GM12878 (cell line): ENCODE measurements around the gene SVEP1. TPM values are rescaled to one million over a fixed set of nuclear protein-coding genes. Genes with fewer than 3 reads are reported as not detected.

Experiments
- ATAC-seq: fragments of 200-7000 bp; cut with Tn5 transposase; 3 replicates; pipeline ENCODE4 v1.9.1; 2020; ENCODE audit warnings: mild to moderate bottlenecking, moderate library complexity
- BruUV-seq: library from RNA; stranded (reverse); fragments of 400-500 nt; replicated peaks from 2 replicates; lab custom pipeline; 2021; lab: Mats Ljungman, UMichigan
- CTCF ChIA-PET: fragments of 300-600 bp; sonication (Branson Sonifier 250); formaldehyde crosslinking; extraction: SDS; loops from one replicate; lab custom pipeline; 2021; ENCODE audit warnings: inconsistent platforms; lab: Yijun Ruan, JAX
- POLR2A ChIA-PET: fragments of 350-600 bp; formaldehyde crosslinking; extraction: SDS; loops from one replicate; lab custom pipeline; 2021; ENCODE audit warnings: inconsistent platforms; lab: Charles Lee
- RAD21 ChIA-PET: fragments of 300-600 bp; sonication (Branson Sonifier 250); formaldehyde crosslinking; loops from one replicate; lab custom pipeline; 2023; ENCODE audit warnings: antibody characterized with exemption; ENCODE audit not compliant: unreplicated experiment; lab: Charles Lee
- SMC1A ChIA-PET: fragments of 300-600 bp; sonication (Branson Sonifier 250); formaldehyde crosslinking; loops from one replicate; lab custom pipeline; 2023; ENCODE audit not compliant: unreplicated experiment, uncharacterized antibody; lab: Charles Lee
- DNase-seq: peaks from one replicate; pipeline ENCODE4 v3.0.0-alpha.2; 2011; ENCODE audit warnings: low read depth, low spot score
- FAIRE-seq: peaks from 3 replicates; lab custom pipeline; 2011; peaks lifted over from hg19 to GRCh38; lab: Jason Lieb, UNC
- H2AFZ ChIP-seq: 2 replicates; pipeline ENCODE4 v1.6.0; 2011; ENCODE audit warnings: low read depth, low read length, control low read depth; ENCODE audit not compliant: control insufficient read depth
- H3K27ac ChIP-seq: 2 replicates; pipeline ENCODE4 v1.5.1; 2011; ENCODE audit warnings: control low read depth; ENCODE audit not compliant: control insufficient read depth, insufficient read depth
- H3K27me3 ChIP-seq, 2 experiments: replicated peaks in 1 of 2; 2 replicates each; pipeline versions ENCODE4 v1.6.0 to v1.6.1; 2011; ENCODE audit warnings: low read length in 1 of 2; ENCODE audit not compliant: control insufficient read depth in 2 of 2, insufficient read depth in 2 of 2
- H3K36me3 ChIP-seq, 2 experiments: 2 replicates each; pipeline ENCODE4 v1.5.1; 2011; ENCODE audit warnings: low read length in 1 of 2; ENCODE audit not compliant: control insufficient read depth in 2 of 2, insufficient read depth in 2 of 2
- H3K4me1 ChIP-seq: 2 replicates; pipeline ENCODE4 v1.6.1; 2011; ENCODE audit warnings: mild to moderate bottlenecking, low read length, moderate library complexity, mixed read lengths; ENCODE audit not compliant: control insufficient read depth, insufficient read depth
- H3K4me2 ChIP-seq: 2 replicates; pipeline ENCODE4 v1.6.0; 2011; ENCODE audit warnings: control low read depth; ENCODE audit not compliant: control insufficient read depth, insufficient read depth
- H3K4me3 ChIP-seq: fragments of 200-600 bp; sonication (generic); 2 replicates; pipeline ENCODE4 v1.5.1; 2016
- H3K79me2 ChIP-seq: 2 replicates; pipeline ENCODE4 v1.6.0; 2011; ENCODE audit warnings: low read length; ENCODE audit not compliant: control insufficient read depth, insufficient read depth
- H3K9ac ChIP-seq: 2 replicates; pipeline ENCODE4 v1.8.0; 2011; ENCODE audit warnings: low read length, control low read depth, mixed read lengths; ENCODE audit not compliant: control insufficient read depth, insufficient read depth
- H3K9me3 ChIP-seq: replicated peaks from 3 replicates; pipeline ENCODE4 v1.5.1; 2011; ENCODE audit warnings: mild to moderate bottlenecking, low read length; ENCODE audit not compliant: control insufficient read depth, insufficient read depth
- H4K20me1 ChIP-seq: 2 replicates; pipeline ENCODE4 v1.6.0; 2011; ENCODE audit not compliant: control insufficient read depth, insufficient read depth
- CBFB ChIP-seq: IDR thresholded peaks from 2 replicates; pipeline ENCODE4 v1.6.1; 2016; ENCODE audit warnings: antibody characterized with exemption, low read depth
- HDAC6 ChIP-seq: fragments of 200-600 bp; sonication (generic); IDR thresholded peaks from one replicate; pipeline ENCODE4 v1.8.0; 2017; ENCODE audit warnings: antibody characterized with exemption; ENCODE audit not compliant: unreplicated experiment
- NFIC ChIP-seq: IDR thresholded peaks from 2 replicates; pipeline ENCODE4 v1.6.1; 2012; ENCODE audit warnings: low read depth, mild to moderate bottlenecking, inconsistent platforms, low read length, moderate library complexity
- NFYB ChIP-seq: IDR thresholded peaks from 2 replicates; pipeline ENCODE4 v1.6.1; 2011; ENCODE audit warnings: low read depth, mild to moderate bottlenecking, low read length, improper control_type of control experiment, moderate library complexity; ENCODE audit not compliant: insufficient read depth
- PAX5 ChIP-seq: IDR thresholded peaks from 2 replicates; pipeline ENCODE4 v1.6.1; 2011; ENCODE audit warnings: low read depth, low read length, borderline replicate concordance
- SMC3 ChIP-seq: IDR thresholded peaks from 2 replicates; pipeline ENCODE4 v1.6.1; 2011; ENCODE audit warnings: low read length, improper control_type of control experiment, borderline replicate concordance
- STAT3 ChIP-seq: IDR thresholded peaks from 2 replicates; pipeline ENCODE4 v1.6.1; 2011; ENCODE audit warnings: low read depth, low read length, improper control_type of control experiment
- ZBTB11 ChIP-seq: fragments of 450-650 bp; formaldehyde crosslinking; IDR thresholded peaks from 2 replicates; pipeline ENCODE4 v1.5.0; 2022; ENCODE audit warnings: mild to moderate bottlenecking, missing genetic modification characterization
- ZBTB40 ChIP-seq: fragments of 450-650 bp; IDR thresholded peaks from 2 replicates; pipeline ENCODE4 v1.6.1; 2016; ENCODE audit warnings: mild to moderate bottlenecking, moderate library complexity, borderline replicate concordance
- ZNF592 ChIP-seq: fragments of 450-650 bp; IDR thresholded peaks from 2 replicates; pipeline ENCODE4 v1.6.1; 2017; ENCODE audit warnings: mild to moderate bottlenecking, moderate library complexity
- WGBS: methylation state at CpG from one replicate; pipeline ENCODE4 v1.1.6; 2016; ENCODE audit warnings: low lambda C conversion rate; ENCODE audit not compliant: insufficient replicate concordance, insufficient coverage; ENCODE audit errors: missing lambda C conversion rate; 5-methylcytosine and 5-hydroxymethylcytosine counted together
- in situ Hi-C: fragments of 300-500 bp; cut with MboI; formaldehyde crosslinking; loops from 9 replicates; pipeline ENCODE4 v1.14.3; 2018; ENCODE audit warnings: mixed read lengths
- intact Hi-C: fragments of 100-400 bp; cut with micrococcal nuclease; formaldehyde crosslinking; loops from one replicate; pipeline ENCODE4 v1.14.2; 2022; ENCODE audit not compliant: unreplicated experiment
- polyA plus RNA-seq, 11 experiments: library from polyadenylated mRNA; depleted of rRNA in 4 of 11; unstranded in 6 of 11; stranded (reverse) in 5 of 11; fragments of >200 nt; fragmentation: Nextera tagmentation in 4 of 11; fragmentation: Illumina TruSeq in 1 of 11; extraction: Ambion mirVana in 4 of 11; extraction: Trizol in 1 of 11; gene quantifications; 1 replicate in 1 of 11; 2 replicates in 10 of 11; pipeline versions ENCODE4 v1.2.1 to v1.2.3, GENCODE V29; 2011 to 2016; ENCODE audit warnings: inconsistent platforms in 2 of 11, missing spikeins in 2 of 11, low read depth in 1 of 11
- total RNA-seq, 4 experiments: library from RNA; depleted of rRNA in 3 of 4; stranded (reverse); fragments of >200 nt in 3 of 4; fragmentation: Illumina TruSeq in 1 of 4; extraction: Trizol in 1 of 4; gene quantifications; 2 replicates each; pipeline versions ENCODE4 v1.2.1 to v1.2.3, GENCODE V29; 2013 to 2021

Gene SVEP1
- total and polyA plus RNA-seq, 10 of the 15 experiments (the other 5 are each of a cell fraction or from before 2014, with no cell fraction given), result under 0.01 to 0.05 (median 0.01) TPM; not detected in 5

GRCh38 chr9:110573305-110573704, 6.2 kb downstream of the SVEP1 start:
- Histone ChIP-seq H3K4me2 (no peak overlapping the region), H3K4me3 (no peak overlapping the region), H4K20me1 (no peaks in the 10 kb centered on the region), H3K36me3 (no peaks in the 10 kb centered on the region), H3K79me2 (no peaks in the 10 kb centered on the region), H3K9ac (no peak overlapping the region), H2AFZ (no peak overlapping the region), H3K27me3 (no peaks in the 10 kb centered on the region; a peak in 1 of 4 replicates), H3K27ac (no peak overlapping the region), H3K9me3 (no peaks in the 10 kb centered on the region), H3K4me1 (no peaks in the 10 kb centered on the region)
- no peak for ATAC-seq
- no peak for FAIRE-seq
- 54% methylated on average over 6 of the region's 6 CpGs for WGBS
- ChIA-PET RAD21 (interaction anchor here (0.7 kb wide), 1 partner anchor 29 kb away, joined by 4 read pairs; no protein-coding TSS in a partner anchor), POLR2A (no interaction called here), CTCF (no interaction called here), SMC1A (interaction anchor here (0.6 to 0.7 kb wide), 2 partner anchors 893 to 988 kb away, joined by 3 to 5 read pairs; no protein-coding TSS in a partner anchor)
- BruUV-seq, result no TSS peak
- in situ Hi-C loops, result no loop called here
- intact Hi-C loops, result no loop called here
- DNase-seq, result no peak
- TF ChIP-seq PAX5 (no peak), SMC3 (no peak), HDAC6 (no peak), CBFB (no peak), STAT3 (no peak), ZBTB40 (no peak), ZBTB11 (CRISPR knock-in tag) (no peak), NFYB (no peak), ZNF592 (no peak), NFIC (no peak)
